Frontal cortex (tissue), 4 donors: ENCODE results near the gene VIT. TPM values are rescaled to one million over a fixed set of nuclear protein-coding genes. Genes with fewer than 3 reads are reported as not detected.

ENCODE experiments used
- DNase-seq, 2 donors: peaks; one replicate each; pipeline ENCODE4 v3.0.0; 2012; ENCODE audit warnings: low spot score in 2 of 2
- FAIRE-seq: peaks from 2 replicates; lab custom pipeline; 2012; peaks lifted over from hg19 to GRCh38; lab: Jason Lieb, UNC
- total RNA-seq: library from RNA; depleted of rRNA; stranded (reverse); fragments of >200 nt; gene quantifications from one replicate; pipeline ENCODE4 v1.2.3, GENCODE V29; 2014
- donor health status: control.
- donor health status: control.
- donor health status: control.

The VIT gene
- total RNA-seq, 1 donor from 2014 or later, result 0.41 TPM

- DNase-seq (no peak), FAIRE-seq (no peak)
Measured at GRCh38 chr2:36831185-36831584, 134.7 kb downstream of the VIT start.

GRCh38 chr2:36834203-36834602, 137.7 kb downstream of the VIT start:
- no peak for FAIRE-seq

GRCh38 chr2:36834731-36835524, 138.4 kb downstream of the VIT start:
- DNase-seq (no peak), FAIRE-seq (no peak)

More at GRCh38 chr2:36834203-36834602, 137.7 kb downstream of the VIT start:
- no peak for DNase-seq

- DNase-seq (no peak), FAIRE-seq (no peak)
Measured at GRCh38 chr2:36839976-36840617, 143.6 kb downstream of the VIT start.

GRCh38 chr2:36843838-36844237, 147.3 kb downstream of the VIT start:
- FAIRE-seq (no peak), DNase-seq (no peak)

- no peak for FAIRE-seq
Measured at GRCh38 chr2:36849265-36849664, 152.8 kb downstream of the VIT start.

GRCh38 chr2:36854241-36854640, 157.7 kb downstream of the VIT start:
- no peak for FAIRE-seq
- DNase-seq, result no peak

More at GRCh38 chr2:36849265-36849664, 152.8 kb downstream of the VIT start:
- no peak for DNase-seq

GRCh38 chr2:36855429-36855828, 158.9 kb downstream of the VIT start:
- DNase-seq (no peak), FAIRE-seq (no peak)

GRCh38 chr2:36857713-36858112, 161.2 kb downstream of the VIT start:
- DNase-seq, result no peak
- no peak for FAIRE-seq

- no peak for DNase-seq
- no peak for FAIRE-seq
Measured at GRCh38 chr2:36858551-36859365, 162.3 kb downstream of the VIT start.

- DNase-seq, result no peak
- no peak for FAIRE-seq
Measured at GRCh38 chr2:36859366-36859792, 162.9 kb downstream of the VIT start.

GRCh38 chr2:36861896-36862295, 165.4 kb downstream of the VIT start:
- DNase-seq (no peak), FAIRE-seq (no peak)

Other genes starting within 250 kb of the VIT start
- gene FEZ2, start 98.5 kb upstream of the VIT start, total RNA-seq, result 60.3 TPM